HG02571 (cell line): ENCODE data around the gene CALML3.
"Not testable (repeated sequence)": the region's sequence is repeated elsewhere in the genome, so short reads cannot be mapped to it uniquely, and the experiment has no call there.

Experiments
- ATAC-seq: cut with Tn5 transposase; IDR thresholded peaks from one replicate; pipeline ENCODE4 v1.9.1; 2021; ENCODE audit warnings: mild to moderate bottlenecking, moderate library complexity; ENCODE audit not compliant: unreplicated experiment

CALML3 gene

GRCh38 chr10:5524641-5525560 lies at the start of gene CALML3:
Gene CALML3, plus strand, starts transcription at chr10:5524961. Its CDS starts 125 bp downstream, at chr10:5525086.
- no peak for ATAC-seq

GRCh38 chr10:5475088-5475487 lies 49.7 kb upstream of the CALML3 start:
- not testable (repeated sequence) for ATAC-seq

DNA sequence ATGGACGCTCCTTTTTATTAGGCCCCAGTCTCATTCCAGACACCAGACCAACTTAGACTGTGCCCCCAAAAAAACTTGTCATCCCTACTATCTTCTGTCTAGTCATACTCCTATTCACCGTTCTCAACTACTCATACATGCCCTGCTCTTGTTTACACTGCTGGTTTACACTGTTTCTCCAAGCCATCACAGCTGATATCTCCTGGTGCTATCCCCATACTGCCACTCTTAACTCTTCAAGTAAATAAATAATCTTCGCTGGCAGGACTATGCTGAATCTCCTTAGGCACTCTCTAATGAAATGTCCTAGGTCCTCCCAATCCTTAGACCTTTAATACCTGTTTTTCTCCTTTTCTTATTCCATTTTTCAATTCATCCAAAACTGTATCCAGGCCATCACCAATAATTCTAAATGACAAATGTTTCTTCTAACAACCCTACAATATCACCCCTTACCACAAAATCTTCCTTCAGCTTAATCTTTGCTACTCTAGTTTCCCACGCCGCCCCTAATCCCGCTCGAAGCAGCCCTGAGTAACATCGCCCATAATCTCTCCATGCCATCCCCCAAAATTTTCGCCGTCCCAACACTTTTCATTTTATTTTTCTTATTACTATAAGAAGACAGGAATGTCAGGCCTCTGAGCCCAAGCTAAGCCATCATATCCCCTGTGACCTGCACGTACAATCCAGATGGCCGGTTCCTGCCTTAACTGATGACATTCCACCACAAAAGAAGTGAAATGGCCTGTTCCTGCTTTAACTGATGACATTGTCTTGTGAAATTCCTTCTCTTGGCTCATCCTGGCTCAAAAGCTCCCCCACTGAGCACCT lies 48.6 kb upstream of the CALML3 start:
- ATAC-seq = not testable (repeated sequence)

DNA sequence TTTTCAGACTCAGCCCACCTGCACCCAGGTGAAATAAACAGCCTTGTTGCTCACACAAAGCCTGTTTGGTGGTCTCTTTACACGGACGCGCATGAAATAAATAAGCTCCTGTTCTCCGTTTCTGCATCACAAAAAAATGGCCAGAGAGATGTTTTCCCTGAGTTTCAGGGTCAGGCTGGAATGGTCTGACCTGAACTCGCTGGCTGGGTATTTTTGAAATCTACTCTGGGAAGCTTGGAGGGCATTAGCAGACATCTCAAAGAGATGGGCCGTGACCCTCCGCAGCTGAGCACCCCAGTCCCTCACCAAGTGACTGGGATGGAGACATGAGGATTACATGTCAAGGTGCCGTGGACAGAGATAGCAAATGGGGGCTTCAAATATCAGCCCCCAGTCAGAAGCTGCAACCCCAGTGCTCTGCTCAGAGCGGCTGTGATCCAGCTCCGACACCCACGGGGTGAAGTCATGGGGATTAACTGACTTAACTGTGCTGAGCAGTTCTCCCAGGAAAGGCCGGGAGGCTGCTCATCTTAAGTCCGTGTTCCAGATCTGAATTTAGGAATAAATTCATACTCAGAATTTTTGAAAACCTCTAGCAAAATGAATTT lies 47.7 kb upstream of the CALML3 start:
- ATAC-seq = no peak

- ATAC-seq = no peak
Measured at GRCh38 chr10:5477948-5478693, 46.6 kb upstream of the CALML3 start.

GRCh38 chr10:5478694-5479305 lies 46.0 kb upstream of the CALML3 start:
- no peak for ATAC-seq

- no peak for ATAC-seq
Measured at GRCh38 chr10:5479481-5480161, 45.1 kb upstream of the CALML3 start.

GRCh38 chr10:5480162-5480941 lies 44.4 kb upstream of the CALML3 start:
- ATAC-seq = no peak

- ATAC-seq = no peak
Measured at GRCh38 chr10:5481121-5481520, 43.6 kb upstream of the CALML3 start.

- no peak for ATAC-seq
Measured at GRCh38 chr10:5482016-5482415, 42.7 kb upstream of the CALML3 start.

- no peak for ATAC-seq
Measured at GRCh38 chr10:5484205-5484604, 40.6 kb upstream of the CALML3 start.

- ATAC-seq = no peak
Measured at GRCh38 chr10:5485290-5485689, 39.5 kb upstream of the CALML3 start.

DNA sequence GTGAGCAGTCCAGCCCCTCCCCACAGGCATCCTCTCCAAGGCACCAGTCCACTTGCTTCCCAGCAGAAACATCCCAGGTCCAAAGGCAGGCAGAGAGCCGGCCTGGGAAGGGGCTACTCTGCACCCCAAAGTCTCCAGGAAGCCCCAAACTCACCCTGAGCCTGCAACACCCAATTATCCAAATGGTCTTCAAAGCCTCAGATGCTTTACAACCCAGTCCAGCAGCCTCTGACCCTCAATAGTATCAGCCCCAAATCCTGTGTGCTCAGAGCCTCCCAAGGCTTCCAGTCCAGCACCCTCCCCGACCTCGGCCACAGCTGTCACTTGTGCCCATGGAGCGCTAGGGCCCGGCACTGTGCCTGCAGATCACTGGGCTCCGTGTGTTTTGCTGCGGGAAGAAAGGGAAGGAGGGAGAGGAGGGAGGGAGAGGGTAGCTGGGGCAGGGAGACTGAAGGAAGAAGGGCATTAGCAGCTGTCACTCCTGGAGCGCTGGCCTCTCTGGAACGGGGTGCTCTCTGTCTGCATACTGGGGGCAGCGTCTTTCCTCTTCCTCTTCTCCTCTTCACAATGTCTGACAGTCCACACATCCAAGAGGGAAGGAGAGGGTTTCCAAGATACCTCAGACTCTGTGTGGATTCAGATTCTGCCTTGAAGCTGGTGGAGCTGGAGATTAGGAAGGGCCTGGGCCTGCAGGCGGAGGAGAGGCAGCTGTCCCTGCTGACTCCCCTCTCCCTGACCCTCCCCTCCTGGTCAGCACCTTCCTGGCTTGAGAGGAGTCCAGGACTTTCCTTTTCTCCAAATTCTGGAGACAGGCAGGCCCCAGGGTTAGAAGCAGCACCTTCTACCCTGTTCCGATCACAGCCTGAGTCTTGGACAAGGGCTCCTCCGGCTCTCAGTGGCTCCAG lies 38.6 kb upstream of the CALML3 start:
- ATAC-seq = no peak

DNA sequence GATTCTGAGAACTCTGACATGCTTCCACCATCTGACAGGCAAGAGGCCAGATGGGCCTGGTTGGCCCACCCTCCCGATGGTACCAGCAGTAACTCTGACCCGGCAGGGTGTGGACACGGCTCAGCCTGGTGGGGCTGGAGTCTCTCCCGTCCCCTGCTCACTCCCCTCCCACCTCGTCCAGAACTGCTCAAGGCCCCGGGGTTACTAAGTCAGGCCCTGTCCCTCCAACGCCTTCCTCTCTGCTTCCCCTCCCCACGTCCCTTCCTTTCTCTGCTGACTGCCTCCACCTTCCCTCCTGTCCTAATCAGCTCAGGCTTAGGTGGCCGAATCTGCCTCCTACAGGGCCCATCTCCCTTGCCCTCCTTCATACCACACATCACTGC lies 37.9 kb upstream of the CALML3 start:
- ATAC-seq = no peak

- no peak for ATAC-seq
Measured at GRCh38 chr10:5488272-5489161, 36.2 kb upstream of the CALML3 start.

- no peak for ATAC-seq
Measured at GRCh38 chr10:5490032-5490431, 34.7 kb upstream of the CALML3 start.
